ENCODE measurements around the gene WDR77.
A peak's percentile ranks its signal among the peaks of the same experiment; 100 is the strongest.

Gene WDR77

GRCh38 chr1:111452581-111452980 lies 3.5 kb upstream of the WDR77 start:
- no peak overlapping the region for H3K4me2 ChIP-seq (ENCODE audit: low read length)
- no peak overlapping the region for H4K8ac ChIP-seq (ENCODE audit: low read depth, low read length)
- DNase-seq: no peak
- H3K4ac ChIP-seq (ENCODE audit: low read depth, low read length): no peak overlapping the region
- H3K4me1 ChIP-seq (ENCODE audit: control insufficient read depth, low read depth, low read length): peaks cover 3% of the 10 kb centered on the region
- H2BK5ac ChIP-seq (ENCODE audit: low read length): no peak overlapping the region
- no peak overlapping the region for H3K23ac ChIP-seq (ENCODE audit: low read length)
- H3K4me3 ChIP-seq (ENCODE audit: low read length): no peak overlapping the region
- H3K56ac ChIP-seq (ENCODE audit: low read length): no peak overlapping the region
- peaks cover 3% of the 10 kb centered on the region for H3K36me3 ChIP-seq (ENCODE audit: control insufficient read depth, insufficient read depth, low read length)
- no peak overlapping the region for H3K18ac ChIP-seq (ENCODE audit: low read length)
- H3K27me3 ChIP-seq (ENCODE audit: insufficient read depth, low read length, poor library complexity): no peaks in the 10 kb centered on the region
- H2AK5ac ChIP-seq (ENCODE audit: low read length): no peak overlapping the region
- no peak overlapping the region for H2BK120ac ChIP-seq (ENCODE audit: low read depth, low read length)
- H3K79me2 ChIP-seq (ENCODE audit: control insufficient read depth, insufficient read depth, low read length): peaks cover 33% of the 10 kb centered on the region
- peaks cover 13% of the 10 kb centered on the region for H3K79me1 ChIP-seq (ENCODE audit: low read length)
- no CpG with 5 or more reads among the region's 3 CpGs for WGBS (ENCODE audit: extremely low coverage, insufficient coverage, low lambda C conversion rate)
- H2BK15ac ChIP-seq (replicated peaks; ENCODE audit: low read depth): no peak overlapping the region
- no peak overlapping the region for H4K5ac ChIP-seq (ENCODE audit: low read length)
- no peak overlapping the region for H3K9ac ChIP-seq (ENCODE audit: low read length)
- H3K27ac ChIP-seq (ENCODE audit: low read depth, low read length): no peak overlapping the region

- H3K36me3 ChIP-seq (ENCODE audit: control insufficient read depth, insufficient read depth, low read length): peaks cover 2% of the 10 kb centered on the region
- H3K9ac ChIP-seq (ENCODE audit: low read length): peak overlapping the region; percentile 90
- H3K79me1 ChIP-seq (ENCODE audit: low read length): peaks cover 26% of the 10 kb centered on the region
- no peak overlapping the region for H3K4ac ChIP-seq (ENCODE audit: low read depth, low read length)
- H2BK120ac ChIP-seq (ENCODE audit: low read depth, low read length): no peak overlapping the region
- no peak overlapping the region for H2BK5ac ChIP-seq (ENCODE audit: low read length)
- no peak for DNase-seq
- no peak overlapping the region for H3K18ac ChIP-seq (ENCODE audit: low read length)
- H3K23ac ChIP-seq (ENCODE audit: low read length): no peak overlapping the region
- H4K5ac ChIP-seq (ENCODE audit: low read length): no peak overlapping the region
- no peak overlapping the region for H2BK15ac ChIP-seq (replicated peaks; ENCODE audit: low read depth)
- peaks cover 10% of the 10 kb centered on the region for H3K4me1 ChIP-seq (ENCODE audit: control insufficient read depth, low read depth, low read length)
- peak overlapping the region; percentile 96 for H3K56ac ChIP-seq (ENCODE audit: low read length)
- H3K4me2 ChIP-seq (ENCODE audit: low read length): peak overlapping the region; percentile 56
- H3K4me3 ChIP-seq (ENCODE audit: low read length): peak overlapping the region; percentile 81
- peaks cover 49% of the 10 kb centered on the region for H3K79me2 ChIP-seq (ENCODE audit: control insufficient read depth, insufficient read depth, low read length)
- H4K8ac ChIP-seq (ENCODE audit: low read depth, low read length): no peak overlapping the region
- WGBS (ENCODE audit: extremely low coverage, insufficient coverage, low lambda C conversion rate): no CpG with 5 or more reads among the region's 3 CpGs
- H3K27ac ChIP-seq (ENCODE audit: low read depth, low read length): no peak overlapping the region
- no peak overlapping the region for H2AK5ac ChIP-seq (ENCODE audit: low read length)
- H3K27me3 ChIP-seq (ENCODE audit: insufficient read depth, low read length, poor library complexity): no peaks in the 10 kb centered on the region
Measured at GRCh38 chr1:111450185-111450584, 1.1 kb upstream of the WDR77 start.

GRCh38 chr1:111449703-111450017 lies 604 bp upstream of the WDR77 start:
- Histone ChIP-seq H3K18ac (ENCODE audit: low read length) (no peak overlapping the region), H2BK120ac (ENCODE audit: low read depth, low read length) (no peak overlapping the region), H3K4ac (ENCODE audit: low read depth, low read length) (peak overlapping the region; percentile 40), H2AK5ac (ENCODE audit: low read length) (no peak overlapping the region), H3K9ac (ENCODE audit: low read length) (peak overlapping the region; percentile 90), H3K56ac (ENCODE audit: low read length) (peak overlapping the region; percentile 96), H2BK15ac (replicated peaks; ENCODE audit: low read depth) (no peak overlapping the region), H4K8ac (ENCODE audit: low read depth, low read length) (no peak overlapping the region), H4K5ac (ENCODE audit: low read length) (no peak overlapping the region), H3K27me3 (ENCODE audit: insufficient read depth, low read length, poor library complexity) (no peaks in the 10 kb centered on the region), H3K4me3 (ENCODE audit: low read length) (peak overlapping the region; percentile 81), H3K79me1 (ENCODE audit: low read length) (peaks cover 26% of the 10 kb centered on the region), H3K79me2 (ENCODE audit: control insufficient read depth, insufficient read depth, low read length) (peaks cover 49% of the 10 kb centered on the region), H3K27ac (ENCODE audit: low read depth, low read length) (peak overlapping the region; percentile 27), H3K23ac (ENCODE audit: low read length) (no peak overlapping the region), H2BK5ac (ENCODE audit: low read length) (peak overlapping the region; percentile 24), H3K4me1 (ENCODE audit: control insufficient read depth, low read depth, low read length) (peaks cover 10% of the 10 kb centered on the region), H3K4me2 (ENCODE audit: low read length) (peak overlapping the region; percentile 56), H3K36me3 (ENCODE audit: control insufficient read depth, insufficient read depth, low read length) (peaks cover 2% of the 10 kb centered on the region)
- no peak for DNase-seq
- WGBS (ENCODE audit: extremely low coverage, insufficient coverage, low lambda C conversion rate): no CpG with 5 or more reads among the region's 8 CpGs

- peak overlapping the region; percentile 90 for H3K4me2 ChIP-seq (ENCODE audit: low read length)
- peak overlapping the region; percentile 94 for H3K9ac ChIP-seq (ENCODE audit: low read length)
- peak overlapping the region; percentile 52 for H3K23ac ChIP-seq (ENCODE audit: low read length)
- H3K56ac ChIP-seq (ENCODE audit: low read length): peak overlapping the region; percentile 90
- peaks cover 10% of the 10 kb centered on the region for H3K4me1 ChIP-seq (ENCODE audit: control insufficient read depth, low read depth, low read length)
- peaks cover 26% of the 10 kb centered on the region for H3K79me1 ChIP-seq (ENCODE audit: low read length)
- peak overlapping the region; percentile 73 for H3K4ac ChIP-seq (ENCODE audit: low read depth, low read length)
- no peak overlapping the region for H2BK15ac ChIP-seq (replicated peaks; ENCODE audit: low read depth)
- H2BK5ac ChIP-seq (ENCODE audit: low read length): no peak overlapping the region
- DNase-seq: peak; percentile 42
- H3K18ac ChIP-seq (ENCODE audit: low read length): no peak overlapping the region
- H2AK5ac ChIP-seq (ENCODE audit: low read length): no peak overlapping the region
- no peaks in the 10 kb centered on the region for H3K27me3 ChIP-seq (ENCODE audit: insufficient read depth, low read length, poor library complexity)
- peak overlapping the region; percentile 82 for H3K4me3 ChIP-seq (ENCODE audit: low read length)
- H4K8ac ChIP-seq (ENCODE audit: low read depth, low read length): no peak overlapping the region
- no peak overlapping the region for H4K5ac ChIP-seq (ENCODE audit: low read length)
- H3K79me2 ChIP-seq (ENCODE audit: control insufficient read depth, insufficient read depth, low read length): peaks cover 49% of the 10 kb centered on the region
- WGBS (ENCODE audit: extremely low coverage, insufficient coverage, low lambda C conversion rate): no CpG with 5 or more reads among the region's 25 CpGs
- H3K36me3 ChIP-seq (ENCODE audit: control insufficient read depth, insufficient read depth, low read length): peaks cover 4% of the 10 kb centered on the region
- no peak overlapping the region for H2BK120ac ChIP-seq (ENCODE audit: low read depth, low read length)
- peak overlapping the region; percentile 39 for H3K27ac ChIP-seq (ENCODE audit: low read depth, low read length)
Measured at GRCh38 chr1:111448482-111448917, 556 bp downstream of the WDR77 start.

- Histone ChIP-seq H3K18ac (ENCODE audit: low read length) (no peak overlapping the region), H3K56ac (ENCODE audit: low read length) (peak overlapping the region; percentile 27), H3K36me3 (ENCODE audit: control insufficient read depth, insufficient read depth, low read length) (peaks cover 6% of the 10 kb centered on the region), H3K4ac (ENCODE audit: low read depth, low read length) (no peak overlapping the region), H4K8ac (ENCODE audit: low read depth, low read length) (no peak overlapping the region), H2BK5ac (ENCODE audit: low read length) (no peak overlapping the region), H3K4me1 (ENCODE audit: control insufficient read depth, low read depth, low read length) (peaks cover 10% of the 10 kb centered on the region), H2AK5ac (ENCODE audit: low read length) (no peak overlapping the region), H2BK120ac (ENCODE audit: low read depth, low read length) (no peak overlapping the region), H4K5ac (ENCODE audit: low read length) (no peak overlapping the region), H3K4me2 (ENCODE audit: low read length) (peak overlapping the region; percentile 37), H3K79me2 (ENCODE audit: control insufficient read depth, insufficient read depth, low read length) (peaks cover 49% of the 10 kb centered on the region), H2BK15ac (replicated peaks; ENCODE audit: low read depth) (no peak overlapping the region), H3K9ac (ENCODE audit: low read length) (peak overlapping the region; percentile 94), H3K79me1 (ENCODE audit: low read length) (peaks cover 24% of the 10 kb centered on the region), H3K27me3 (ENCODE audit: insufficient read depth, low read length, poor library complexity) (no peaks in the 10 kb centered on the region), H3K27ac (ENCODE audit: low read depth, low read length) (no peak overlapping the region), H3K4me3 (ENCODE audit: low read length) (no peak overlapping the region), H3K23ac (ENCODE audit: low read length) (no peak overlapping the region)
- no peak for DNase-seq
- WGBS (ENCODE audit: extremely low coverage, insufficient coverage, low lambda C conversion rate): no CpG with 5 or more reads among the region's 4 CpGs
Measured at GRCh38 chr1:111446967-111447892, 1.8 kb downstream of the WDR77 start.
